ENCODE results near the gene MPIG6B.

- TF ChIP-seq EZH2 (IDR thresholded peaks at IDR 0.05; ENCODE audit: insufficient read depth, poor library complexity, severe bottlenecking) = no peak
- no peak for TF ChIP-seq EZH2phosphoT487 (IDR thresholded peaks at IDR 0.05; ENCODE audit: insufficient read depth, low read depth)
These were observed 42.7 kb upstream of the MPIG6B start, which contains the start of gene LY6G5C for GRCh38 chr6:31680226-31681134.

All from GM23248 (cell line).